Cardiac muscle cell (in vitro differentiated cells and primary cell): Measurements from ENCODE around the gene TNFSF15. TPM values are rescaled to one million over a fixed set of nuclear protein-coding genes. Genes with fewer than 3 reads are reported as not detected.

Experiments
- DNase-seq, 2 donors: peaks; one replicate each; pipeline versions ENCODE4 v3.0.0 to v3.0.0-alpha.2; 2010 to 2017; ENCODE audit warnings: low read depth in 1 of 2, low spot score in 1 of 2
- H3K27ac ChIP-seq: fragments of 200-600 bp; sonication (generic); 2 replicates; pipeline ENCODE4 v1.5.1; 2016
- H3K27me3 ChIP-seq: fragments of 200-600 bp; sonication (generic); 2 replicates; pipeline ENCODE4 v1.6.0; 2016; ENCODE audit warnings: control low read depth
- H3K36me3 ChIP-seq: fragments of 200-600 bp; sonication (generic); 2 replicates; pipeline ENCODE4 v1.5.1; 2016; ENCODE audit warnings: control low read depth
- H3K4me1 ChIP-seq: fragments of 200-600 bp; sonication (generic); 2 replicates; pipeline ENCODE4 v1.8.1; 2017; ENCODE audit warnings: low read depth, mild to moderate bottlenecking, mixed run types
- H3K4me3 ChIP-seq: fragments of 200-600 bp; sonication (generic); 2 replicates; pipeline ENCODE4 v1.5.1; 2016; ENCODE audit warnings: mild to moderate bottlenecking
- H3K9me3 ChIP-seq: fragments of 200-600 bp; sonication (generic); 2 replicates; pipeline ENCODE4 v1.5.1; 2017; ENCODE audit warnings: low read depth, mild to moderate bottlenecking, control low read depth
- CTCF ChIP-seq: IDR thresholded peaks from 2 replicates; pipeline ENCODE4 v1.5.1; 2012; ENCODE audit warnings: low read depth, mild to moderate bottlenecking, low read length
- polyA plus RNA-seq: library from polyadenylated mRNA; unstranded; fragments of >200 nt; fragmentation: Nextera tagmentation; extraction: Ambion mirVana; gene quantifications from 2 replicates; pipeline ENCODE4 v1.2.1, GENCODE V29; 2016
- total RNA-seq: library from RNA; depleted of rRNA; stranded (reverse); fragments of >200 nt; gene quantifications from 2 replicates; pipeline ENCODE4 v1.2.3, GENCODE V29; 2016

Gene TNFSF15
- total and polyA plus RNA-seq, 2 experiments from 2014 or later, result not detected

GRCh38 chr9:114779352-114779845 is 26.4 kb downstream of the TNFSF15 start:
- no peak for TF ChIP-seq CTCF
- H3K9me3 ChIP-seq, result no peaks in the 10 kb centered on the region
- H3K4me1 ChIP-seq, result no peaks in the 10 kb centered on the region
- peaks cover 95% of the 10 kb centered on the region for H3K27me3 ChIP-seq
- H3K27ac ChIP-seq, result no peak overlapping the region
- H3K4me3 ChIP-seq, result no peak overlapping the region
- no peak for DNase-seq
- H3K36me3 ChIP-seq, result no peaks in the 10 kb centered on the region

GRCh38 chr9:114777821-114778609 is 27.8 kb downstream of the TNFSF15 start:
- no peaks in the 10 kb centered on the region for H3K9me3 ChIP-seq
- no peak for TF ChIP-seq CTCF
- H3K4me1 ChIP-seq, result no peaks in the 10 kb centered on the region
- no peak for DNase-seq
- H3K4me3 ChIP-seq, result no peak overlapping the region
- H3K27ac ChIP-seq, result no peak overlapping the region
- peaks cover 82% of the 10 kb centered on the region for H3K27me3 ChIP-seq
- H3K36me3 ChIP-seq, result no peaks in the 10 kb centered on the region

- TF ChIP-seq CTCF, result no peak
- Histone ChIP-seq H3K27me3 (peaks cover 73% of the 10 kb centered on the region), H3K9me3 (no peaks in the 10 kb centered on the region), H3K36me3 (no peaks in the 10 kb centered on the region), H3K4me1 (no peaks in the 10 kb centered on the region), H3K4me3 (no peak overlapping the region), H3K27ac (no peak overlapping the region)
- no peak for DNase-seq
Observed at GRCh38 chr9:114776683-114777399, 29.0 kb downstream of the TNFSF15 start.

GRCh38 chr9:114775981-114776380 is 29.9 kb downstream of the TNFSF15 start:
- no peaks in the 10 kb centered on the region for H3K9me3 ChIP-seq
- H3K36me3 ChIP-seq, result no peaks in the 10 kb centered on the region
- no peak for DNase-seq
- H3K4me1 ChIP-seq, result no peaks in the 10 kb centered on the region
- no peak overlapping the region for H3K27ac ChIP-seq
- no peak for TF ChIP-seq CTCF
- peaks cover 67% of the 10 kb centered on the region for H3K27me3 ChIP-seq
- no peak overlapping the region for H3K4me3 ChIP-seq

GRCh38 chr9:114775121-114775520 is 30.7 kb downstream of the TNFSF15 start:
- Histone ChIP-seq H3K9me3 (no peaks in the 10 kb centered on the region), H3K27ac (no peak overlapping the region), H3K36me3 (no peaks in the 10 kb centered on the region), H3K4me1 (no peaks in the 10 kb centered on the region), H3K27me3 (peaks cover 67% of the 10 kb centered on the region), H3K4me3 (no peak overlapping the region)
- TF ChIP-seq CTCF, result no peak
- no peak for DNase-seq
